Measurements from ENCODE around the gene TPRG1. TPM values are rescaled to one million over a fixed set of nuclear protein-coding genes. Genes with fewer than 3 reads are reported as not detected.

The TPRG1 gene
- total RNA-seq, 1 donor from 2014 or later = 29.7 TPM

DNA sequence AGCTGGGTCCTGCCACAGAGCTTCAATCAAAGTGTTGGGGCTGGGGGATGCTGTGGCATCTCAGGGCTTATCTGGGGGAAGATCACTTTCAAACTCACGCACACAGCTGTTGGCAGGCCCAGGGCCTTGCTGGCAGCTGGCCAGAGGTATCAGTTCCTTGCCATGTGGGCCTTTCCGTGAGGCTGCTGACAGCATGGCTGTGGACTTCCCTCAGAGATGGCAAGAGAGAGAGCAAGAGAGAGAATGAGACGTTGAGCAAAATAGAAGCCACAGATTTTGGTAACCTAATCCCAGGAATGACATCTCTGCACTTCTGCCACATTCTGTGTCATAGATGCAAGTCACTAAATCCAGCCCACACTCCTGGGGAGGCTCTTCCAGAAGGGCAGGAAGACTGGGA lies 91.0 kb downstream of the TPRG1 start:
- Mint-ChIP-seq H3K36me3 (ENCODE audit: low read depth) (no peaks in the 10 kb centered on the region), H3K27ac (no peak overlapping the region), H3K4me3 (no peak overlapping the region), H3K4me1 (no peaks in the 10 kb centered on the region), H3K9me3 (no peaks in the 10 kb centered on the region), H3K27me3 (peaks cover 2% of the 10 kb centered on the region)
- intact Hi-C loops (cut with micrococcal nuclease) = loop anchor here (10.0 kb wide), 1 partner anchor 922 kb away; no protein-coding TSS in a partner anchor
- DNase-seq = no peak

DNA sequence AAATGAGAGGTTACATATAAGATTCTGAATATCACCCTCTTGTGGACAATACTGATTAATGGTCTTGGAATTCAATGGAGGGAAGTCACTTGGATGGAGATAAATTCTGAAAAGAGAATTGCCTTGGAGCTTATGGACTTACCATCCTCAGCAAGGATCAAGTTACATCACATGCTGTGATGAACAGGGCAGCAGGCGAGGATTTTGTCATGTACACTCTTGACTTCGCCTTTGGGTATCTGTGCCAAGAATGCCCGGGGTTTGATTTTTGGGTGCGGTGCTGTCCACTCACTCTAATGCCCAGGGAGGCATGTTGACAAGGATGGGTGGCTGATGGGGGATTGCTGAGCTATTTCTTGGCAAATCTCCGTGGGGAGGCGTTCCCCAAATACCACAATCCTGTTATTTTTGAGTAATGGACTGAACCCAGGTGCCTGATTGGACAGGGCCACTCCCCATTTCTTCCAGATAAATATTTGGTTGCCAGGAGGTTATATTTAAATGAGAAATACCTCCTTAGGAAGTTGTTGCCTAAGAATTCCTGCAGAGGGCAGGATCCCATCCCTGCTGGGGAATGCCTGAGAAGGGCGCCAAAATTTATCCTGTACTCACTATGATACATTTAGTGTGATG lies 96.3 kb downstream of the TPRG1 start:
- Mint-ChIP-seq H3K4me3 (no peak overlapping the region), H3K4me1 (peaks cover 9% of the 10 kb centered on the region), H3K27me3 (peaks cover 2% of the 10 kb centered on the region), H3K9me3 (no peaks in the 10 kb centered on the region), H3K27ac (no peak overlapping the region), H3K36me3 (ENCODE audit: low read depth) (no peaks in the 10 kb centered on the region)
- intact Hi-C loops (cut with micrococcal nuclease) = loop anchor here (10.0 kb wide), 1 partner anchor 917 kb away; no protein-coding TSS in a partner anchor
- DNase-seq = no peak

GRCh38 chr3:189269365-189269764 lies 97.6 kb downstream of the TPRG1 start:
- peaks cover 2% of the 10 kb centered on the region for H3K27me3 Mint-ChIP-seq
- no peak overlapping the region for H3K27ac Mint-ChIP-seq
- no peak overlapping the region for H3K4me3 Mint-ChIP-seq
- H3K36me3 Mint-ChIP-seq (ENCODE audit: low read depth) = no peaks in the 10 kb centered on the region
- peaks cover 17% of the 10 kb centered on the region for H3K4me1 Mint-ChIP-seq
- no peak for DNase-seq
- intact Hi-C loops (cut with micrococcal nuclease) = loop anchor here (10.0 kb wide), 1 partner anchor 915 kb away; no protein-coding TSS in a partner anchor
- H3K9me3 Mint-ChIP-seq = no peaks in the 10 kb centered on the region

DNA sequence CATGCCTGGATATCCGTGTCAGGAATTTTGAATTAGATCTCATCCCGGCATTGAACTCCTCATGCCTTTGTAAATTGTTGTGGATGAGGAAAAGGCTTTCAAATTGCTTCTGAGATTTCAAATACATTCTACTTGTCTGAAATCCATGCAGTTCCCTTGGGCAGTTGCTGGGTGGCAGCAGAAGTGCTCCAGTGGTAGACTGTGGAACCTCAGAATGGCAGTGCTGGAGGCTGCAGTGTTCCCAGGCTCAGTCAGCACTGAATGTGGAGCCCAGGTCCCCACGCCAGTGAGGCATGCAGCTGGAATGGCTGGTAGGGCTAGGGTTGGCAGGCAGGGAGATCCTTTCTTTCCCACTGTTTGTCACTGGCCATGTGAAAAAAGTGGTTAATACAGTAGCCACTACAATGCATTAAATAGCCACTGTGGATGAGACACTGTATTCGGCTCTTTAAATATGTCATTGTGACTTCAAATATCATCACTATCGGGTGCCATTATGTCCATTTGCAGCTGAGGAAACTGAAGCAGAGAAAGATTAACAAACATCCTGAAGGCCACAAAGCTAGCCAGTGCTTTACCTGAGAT lies 98.6 kb downstream of the TPRG1 start:
- peaks cover 18% of the 10 kb centered on the region for H3K4me1 Mint-ChIP-seq
- peaks cover 3% of the 10 kb centered on the region for H3K9me3 Mint-ChIP-seq
- H3K36me3 Mint-ChIP-seq (ENCODE audit: low read depth) = no peaks in the 10 kb centered on the region
- H3K27me3 Mint-ChIP-seq = peaks cover 2% of the 10 kb centered on the region
- intact Hi-C loops (cut with micrococcal nuclease) = loop anchor here (1.0 to 10.0 kb wide), 4 partner anchors 124 to 678 kb away; no protein-coding TSS in a partner anchor
- no peak overlapping the region for H3K4me3 Mint-ChIP-seq
- H3K27ac Mint-ChIP-seq = no peak overlapping the region
- DNase-seq = peak; percentile 83

DNA sequence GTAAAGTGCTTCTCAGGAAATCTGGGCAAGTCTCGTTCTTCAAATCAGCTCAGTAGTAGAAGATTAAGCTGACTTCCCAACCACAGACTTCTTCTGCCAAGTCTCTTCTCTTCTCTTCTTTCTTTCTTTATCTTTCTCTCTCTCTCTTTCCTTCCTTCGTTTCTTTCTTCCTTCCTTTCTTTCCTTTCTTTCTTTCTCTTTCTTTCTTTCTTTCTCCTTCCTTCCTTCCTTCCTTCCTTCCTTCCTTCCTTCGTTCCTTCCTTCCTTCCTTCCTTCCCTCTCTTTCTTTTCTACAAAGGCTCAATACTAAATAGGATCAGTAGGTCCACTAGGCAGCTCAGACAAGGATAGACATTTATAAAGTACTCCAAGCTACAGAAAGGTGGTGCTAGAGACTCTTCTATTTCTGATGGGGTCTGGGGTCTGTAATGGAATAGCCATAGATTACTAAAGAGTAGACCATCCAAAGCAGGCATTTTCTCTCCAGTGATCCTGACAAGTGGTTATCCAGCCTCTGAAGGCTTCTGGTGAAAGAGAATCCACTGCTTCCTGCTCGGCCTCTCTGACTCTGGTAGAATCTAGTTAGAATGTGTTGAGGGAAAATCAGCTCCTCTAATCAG lies 100.8 kb downstream of the TPRG1 start:
- DNase-seq = peak; percentile 68
- H3K4me3 Mint-ChIP-seq = peak overlapping the region; percentile 8
- H3K36me3 Mint-ChIP-seq (ENCODE audit: low read depth) = peaks cover 2% of the 10 kb centered on the region
- peak overlapping the region; percentile 45 for H3K27ac Mint-ChIP-seq
- peaks cover 28% of the 10 kb centered on the region for H3K4me1 Mint-ChIP-seq
- peaks cover 14% of the 10 kb centered on the region for H3K9me3 Mint-ChIP-seq
- intact Hi-C loops (cut with micrococcal nuclease) = loop anchor here (2.0 to 10.0 kb wide), 6 partner anchors 16 to 315 kb away; no protein-coding TSS in a partner anchor
- H3K27me3 Mint-ChIP-seq = no peaks in the 10 kb centered on the region

DNA sequence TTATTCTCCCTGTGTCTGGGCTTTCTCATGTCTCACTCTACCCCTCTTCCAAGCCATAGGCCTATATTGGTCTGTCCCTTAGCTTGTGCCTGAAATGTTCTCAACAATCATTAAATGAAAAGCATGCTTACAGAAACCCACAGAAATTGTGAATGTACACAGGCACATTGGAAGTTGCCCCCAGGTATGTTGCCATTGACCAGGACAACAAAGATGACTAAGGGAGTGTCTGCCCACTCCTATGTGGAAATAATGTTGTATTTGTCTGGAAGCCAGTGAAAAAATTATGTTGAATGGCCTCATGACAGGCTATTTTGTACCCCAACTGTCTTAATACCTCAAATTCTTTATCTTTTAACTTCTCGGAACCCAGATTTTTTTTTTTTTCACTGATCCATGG lies 102.0 kb downstream of the TPRG1 start:
- intact Hi-C loops (cut with micrococcal nuclease) = loop anchor here (2.0 to 10.0 kb wide), 6 partner anchors 15 to 314 kb away; no protein-coding TSS in a partner anchor
- H3K4me3 Mint-ChIP-seq = no peak overlapping the region
- H3K9me3 Mint-ChIP-seq = peaks cover 14% of the 10 kb centered on the region
- H3K4me1 Mint-ChIP-seq = peaks cover 35% of the 10 kb centered on the region
- H3K27ac Mint-ChIP-seq = peak overlapping the region; percentile 42
- no peak for DNase-seq
- no peaks in the 10 kb centered on the region for H3K27me3 Mint-ChIP-seq
- peaks cover 2% of the 10 kb centered on the region for H3K36me3 Mint-ChIP-seq (ENCODE audit: low read depth)

GRCh38 chr3:189275182-189275581 lies 103.4 kb downstream of the TPRG1 start:
- H3K9me3 Mint-ChIP-seq = peaks cover 20% of the 10 kb centered on the region
- H3K27me3 Mint-ChIP-seq = no peaks in the 10 kb centered on the region
- H3K4me1 Mint-ChIP-seq = peaks cover 39% of the 10 kb centered on the region
- intact Hi-C loops (cut with micrococcal nuclease) = loop anchor here (10.0 kb wide), 2 partner anchors 120 to 290 kb away; no protein-coding TSS in a partner anchor
- DNase-seq = no peak
- no peak overlapping the region for H3K4me3 Mint-ChIP-seq
- peaks cover 2% of the 10 kb centered on the region for H3K36me3 Mint-ChIP-seq (ENCODE audit: low read depth)
- H3K27ac Mint-ChIP-seq = no peak overlapping the region

- DNase-seq = no peak
- peaks cover 20% of the 10 kb centered on the region for H3K9me3 Mint-ChIP-seq
- H3K27ac Mint-ChIP-seq = peak overlapping the region; percentile 17
These were observed 104.1 kb downstream of the TPRG1 start for GRCh38 chr3:189275852-189276251.

GRCh38 chr3:189276444-189277219 lies 104.9 kb downstream of the TPRG1 start:
- H3K27ac Mint-ChIP-seq = no peak overlapping the region
- intact Hi-C loops (cut with micrococcal nuclease) = loop anchor here (10.0 kb wide), 2 partner anchors 118 to 288 kb away; no protein-coding TSS in a partner anchor
- H3K4me3 Mint-ChIP-seq = no peak overlapping the region
- H3K27me3 Mint-ChIP-seq = no peaks in the 10 kb centered on the region
- DNase-seq = no peak
- H3K9me3 Mint-ChIP-seq = peaks cover 20% of the 10 kb centered on the region
- peaks cover 2% of the 10 kb centered on the region for H3K36me3 Mint-ChIP-seq (ENCODE audit: low read depth)
- H3K4me1 Mint-ChIP-seq = peaks cover 37% of the 10 kb centered on the region

More at GRCh38 chr3:189275852-189276251, 104.1 kb downstream of the TPRG1 start:
- intact Hi-C loops (cut with micrococcal nuclease) = loop anchor here (10.0 kb wide), 2 partner anchors 119 to 289 kb away; no protein-coding TSS in a partner anchor
- Mint-ChIP-seq H3K27me3 (no peaks in the 10 kb centered on the region), H3K36me3 (ENCODE audit: low read depth) (peaks cover 2% of the 10 kb centered on the region), H3K4me1 (peaks cover 37% of the 10 kb centered on the region), H3K4me3 (no peak overlapping the region)

DNA sequence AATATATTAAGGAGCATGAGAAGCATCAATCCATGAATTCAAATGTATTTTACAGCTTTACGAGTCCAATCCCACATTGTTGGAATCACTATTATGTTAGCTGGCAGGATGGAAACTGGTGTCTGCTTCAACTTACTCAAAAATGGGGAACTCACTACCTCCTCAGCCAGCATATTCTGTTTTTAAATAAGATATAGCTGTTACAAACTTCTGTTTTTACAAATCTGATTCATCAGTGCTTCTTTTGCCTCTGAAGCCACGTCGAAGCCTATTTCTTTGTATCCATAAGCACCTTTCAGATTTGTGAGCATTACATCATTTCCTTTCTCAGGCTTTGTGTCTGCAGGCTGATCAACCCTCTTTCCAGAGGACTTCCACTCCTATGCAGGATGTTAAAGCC lies 105.9 kb downstream of the TPRG1 start:
- no peak overlapping the region for H3K27ac Mint-ChIP-seq
- H3K27me3 Mint-ChIP-seq = no peaks in the 10 kb centered on the region
- intact Hi-C loops (cut with micrococcal nuclease) = loop anchor here (10.0 kb wide), 2 partner anchors 117 to 287 kb away; no protein-coding TSS in a partner anchor
- DNase-seq = no peak
- peaks cover 2% of the 10 kb centered on the region for H3K36me3 Mint-ChIP-seq (ENCODE audit: low read depth)
- H3K4me1 Mint-ChIP-seq = peaks cover 38% of the 10 kb centered on the region
- no peak overlapping the region for H3K4me3 Mint-ChIP-seq
- peaks cover 20% of the 10 kb centered on the region for H3K9me3 Mint-ChIP-seq

- Mint-ChIP-seq H3K4me1 (peaks cover 34% of the 10 kb centered on the region), H3K4me3 (no peak overlapping the region), H3K36me3 (ENCODE audit: low read depth) (peaks cover 2% of the 10 kb centered on the region), H3K9me3 (peaks cover 20% of the 10 kb centered on the region), H3K27ac (no peak overlapping the region), H3K27me3 (no peaks in the 10 kb centered on the region)
- no peak for DNase-seq
- intact Hi-C loops (cut with micrococcal nuclease) = loop anchor here (10.0 kb wide), 2 partner anchors 117 to 287 kb away; no protein-coding TSS in a partner anchor
These were observed 106.5 kb downstream of the TPRG1 start for GRCh38 chr3:189278221-189278620.

GRCh38 chr3:189282189-189282588 lies 110.4 kb downstream of the TPRG1 start:
- no peaks in the 10 kb centered on the region for H3K36me3 Mint-ChIP-seq (ENCODE audit: low read depth)
- H3K9me3 Mint-ChIP-seq = peaks cover 7% of the 10 kb centered on the region
- no peak overlapping the region for H3K27ac Mint-ChIP-seq
- no peak overlapping the region for H3K4me3 Mint-ChIP-seq
- no peak for DNase-seq
- intact Hi-C loops (cut with micrococcal nuclease) = no loop called here
- H3K4me1 Mint-ChIP-seq = peaks cover 32% of the 10 kb centered on the region
- no peaks in the 10 kb centered on the region for H3K27me3 Mint-ChIP-seq

DNA sequence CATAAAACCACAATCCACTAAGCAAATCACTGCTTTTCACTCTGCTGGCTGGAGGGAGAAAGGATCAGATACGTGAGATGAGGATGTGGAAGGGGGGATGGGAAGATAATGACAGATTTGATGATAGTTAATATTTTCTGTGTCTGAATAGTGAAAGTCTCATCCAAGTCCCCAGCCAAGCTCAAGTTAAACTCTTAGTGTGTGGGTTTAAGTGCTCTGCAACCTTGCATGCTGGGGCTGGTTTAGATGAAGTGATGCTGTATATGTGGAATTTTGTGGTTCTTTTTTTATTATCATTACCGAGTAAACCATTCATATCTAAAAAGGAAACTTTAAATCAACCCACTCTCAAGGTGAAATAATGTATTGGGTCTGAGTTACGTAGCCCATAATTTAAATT lies 111.0 kb downstream of the TPRG1 start:
- Mint-ChIP-seq H3K4me1 (peaks cover 30% of the 10 kb centered on the region), H3K9me3 (peaks cover 6% of the 10 kb centered on the region), H3K27ac (no peak overlapping the region), H3K27me3 (no peaks in the 10 kb centered on the region), H3K4me3 (no peak overlapping the region), H3K36me3 (ENCODE audit: low read depth) (no peaks in the 10 kb centered on the region)
- no peak for DNase-seq
- intact Hi-C loops (cut with micrococcal nuclease) = no loop called here
